Ramos (cell line): ENCODE measurements around the gene EML5.

ENCODE experiments used
- in situ Hi-C: fragments of 300-500 bp; cut with MboI; formaldehyde crosslinking; loops from one replicate; pipeline ENCODE4 v1.14.3; 2022; ENCODE audit warnings: low sequenced_read_pairs; ENCODE audit not compliant: unreplicated experiment

The EML5 gene

GRCh38 chr14:88584451-88584850 lies 208.3 kb downstream of the EML5 start:
- in situ Hi-C loops = no loop called here

- in situ Hi-C loops = no loop called here
Measured at GRCh38 chr14:88576222-88576621, 216.5 kb downstream of the EML5 start.

GRCh38 chr14:88572117-88572516 lies 220.6 kb downstream of the EML5 start:
- in situ Hi-C loops = no loop called here

GRCh38 chr14:88568196-88568595 lies 224.6 kb downstream of the EML5 start:
- in situ Hi-C loops = no loop called here

- in situ Hi-C loops = no loop called here
Measured at GRCh38 chr14:88565427-88565826, 227.3 kb downstream of the EML5 start.

- in situ Hi-C loops = no loop called here
Measured at GRCh38 chr14:88563845-88564244, 228.9 kb downstream of the EML5 start.

- in situ Hi-C loops = no loop called here
Measured at GRCh38 chr14:88562831-88563686, 229.7 kb downstream of the EML5 start, which contains the start of gene ZC3H14. ZC3H14 (plus strand) TSS chr14:88563037; CDS start chr14:88563134, 97 bp downstream.

GRCh38 chr14:88562532-88562830 lies 230.3 kb downstream of the EML5 start:
- in situ Hi-C loops = no loop called here
